Heart left ventricle (tissue), 16 donors: ENCODE results near the gene SLC7A14. TPM values are rescaled to one million over a fixed set of nuclear protein-coding genes. Genes with fewer than 3 reads are reported as not detected.
A peak's percentile ranks its signal among the peaks of the same experiment; 100 is the strongest.

Experiments
- ATAC-seq, 4 donors: fragments of 200-7000 bp; cut with Tn5 transposase; one replicate each; pipeline ENCODE4 v1.9.1; 2020 to 2022; ENCODE audit warnings: moderate library complexity in 4 of 4, mild to moderate bottlenecking in 3 of 4, moderate number of reproducible peaks in 1 of 4
- DNase-seq, 5 donors: peaks; one replicate each; pipeline ENCODE4 v3.0.0-alpha.2; 2020
- H3K27ac ChIP-seq, 12 donors: fragments of 200-600 bp; sonication (generic) in 4 of 12; one replicate each; pipeline versions ENCODE4 v1.5.0 to v1.8.0; 2016 to 2022; ENCODE audit warnings: mild to moderate bottlenecking in 2 of 12
- H3K27me3 ChIP-seq, 9 donors: fragments of 200-600 bp; sonication (generic) in 2 of 9; one replicate each; pipeline versions ENCODE4 v1.5.1 to v1.8.0; 2016 to 2022; ENCODE audit warnings: mild to moderate bottlenecking in 3 of 9
- H3K36me3 ChIP-seq, 9 donors: fragments of 200-600 bp; sonication (generic) in 2 of 9; one replicate each; pipeline versions ENCODE4 v1.5.0 to v1.8.0; 2018 to 2022; ENCODE audit warnings: mild to moderate bottlenecking in 2 of 9
- H3K4me1 ChIP-seq, 12 donors: fragments of 200-600 bp; sonication (generic) in 4 of 12; one replicate each; pipeline versions ENCODE4 v1.5.0 to v1.8.0; 2016 to 2022; ENCODE audit warnings: mild to moderate bottlenecking in 3 of 12
- H3K4me3 ChIP-seq, 12 donors: fragments of 200-600 bp; sonication (generic) in 4 of 12; one replicate each; pipeline versions ENCODE4 v1.5.0 to v1.8.0; 2017 to 2022; ENCODE audit warnings: mild to moderate bottlenecking in 9 of 12, moderate library complexity in 4 of 12
- H3K9me3 ChIP-seq, 12 donors: fragments of 200-600 bp; sonication (generic) in 4 of 12; one replicate each; pipeline versions ENCODE4 v1.5.0 to v1.8.0; 2016 to 2022; ENCODE audit warnings: mild to moderate bottlenecking in 1 of 12
- POLR2A ChIP-seq, 2 donors: fragments of 450-650 bp; IDR thresholded peaks; one replicate each; pipeline ENCODE4 v1.6.1; 2017; ENCODE audit warnings: antibody characterized with exemption in 2 of 2, mild to moderate bottlenecking in 2 of 2, moderate library complexity in 2 of 2
- WGBS, 4 donors: extraction: QIAGEN DNeasy Blood & Tissue Kit in 2 of 4; methylation state at CpG; one replicate each; pipeline versions ENCODE4 v1.1.5 to v1.1.7; 2013 to 2018; 5-methylcytosine and 5-hydroxymethylcytosine counted together
- intact Hi-C, 10 donors: fragments of 100-400 bp; cut with DNase I; formaldehyde crosslinking; loops; one replicate each; pipeline versions ENCODE4 v1.11.1 to v1.14.2; 2022
- polyA plus RNA-seq, 2 donors: library from polyadenylated mRNA; stranded (reverse); fragments of 200-250 nt; gene quantifications; one replicate each; pipeline ENCODE4 v1.2.3, GENCODE V29; 2013
- total RNA-seq, 9 donors: library from RNA; depleted of rRNA in 2 of 9; stranded (reverse); fragments of >200 nt in 2 of 9; fragmentation: NEBNext Ultra II Directional in 3 of 9; extraction: Animal tissue kit (Norgen Biotek cat#: 25700) in 3 of 9; gene quantifications; one replicate each; pipeline versions ENCODE4 v1.1.0 to v1.2.4, GENCODE V29; 2016 to 2023
- TF ChIP-seq, protein P1 (sequence below), 12 donors: fragments of 200-600 bp; sonication (generic) in 4 of 12; IDR thresholded peaks; one replicate each; pipeline versions ENCODE4 v1.5.0 to v1.8.0; 2018 to 2022; ENCODE audit warnings: antibody characterized with exemption in 12 of 12, mild to moderate bottlenecking in 5 of 12
- donor health status: ischemic (EF 13 %, LVEDD 7.1; RV severe dilation, severe dysfunction).
- donor health status: healthy with polysubstance abuse.
- donor health status: DM: no; HTN: yes; CAD: no.
- donor health status: DM: no; HTN: no; CAD: no.
- donor health status: ischemic (EF 25% LVEDD 6.9; RV normal size, moderate dysfunction).
- donor health status: ischemic (EF 25% LVEDD 5.7; RV mildly dilated, moderate dysfunction).
- donor health status: healthy.
- donor health status: DM: yes; HTN: yes; CAD: no.
- donor health status: ischemic (EF 35%, LVEDD 5.7; RV mildly dilated, moderate dysfunction).
- donor health status: nonischemic (EF 11% LVEDD 7.7; RV severe dilation, severe dysfunction).
- donor health status: DM: yes; HTN: yes; CAD: no.
- donor health status: PGD.
- donor health status: ischemic (EF 29% LVEDD 5.4; RV normal size, mild dysfunction).
- donor health status: nonischemic (EF 23%, LVEDD 6.1; RV moderate dilation, normal function).

SLC7A14 gene
- total and polyA plus RNA-seq, 11 donors: 0.02 TPM; not detected in 9

DNA sequence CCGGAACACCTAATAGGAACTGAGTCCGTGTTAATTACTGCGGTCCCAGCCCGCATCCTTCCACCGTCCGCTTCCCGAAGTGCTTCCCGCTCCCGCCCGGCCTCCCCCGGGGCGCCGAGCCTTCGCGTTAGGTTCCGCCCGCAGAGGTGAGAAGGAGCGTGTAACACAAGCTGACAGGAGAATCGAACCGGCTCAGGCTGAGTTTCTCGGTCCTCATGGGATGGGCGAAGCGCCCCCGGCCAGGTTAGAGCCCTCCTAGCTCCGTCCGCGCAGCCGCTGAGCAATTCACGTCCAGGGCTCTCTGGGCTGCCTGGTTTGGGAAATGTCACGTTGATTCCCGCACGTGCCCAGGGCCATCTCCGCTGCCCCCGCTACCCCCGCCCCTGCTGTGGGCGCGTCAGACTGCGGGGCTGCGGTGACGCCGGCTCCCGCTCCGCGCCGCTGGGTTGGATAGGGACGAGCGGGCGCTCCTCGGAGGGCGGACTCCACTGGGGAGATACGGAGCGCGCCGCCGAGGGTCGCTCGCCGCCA, 166.3 kb downstream of the SLC7A14 start:
- no peaks in the 10 kb centered on the region for H3K36me3 ChIP-seq
- H3K9me3 ChIP-seq: no peaks in the 10 kb centered on the region
- peak overlapping the region; percentile 19 to 61 (median 50) for H3K4me3 ChIP-seq
- ATAC-seq (peak in 3 of 4 donors; percentile 41 to 64 (median 60)), DNase-seq (peak in 2 of 5 donors; percentile 22 to 34)
- peaks cover 0 to 37% (median 23%) of the 10 kb centered on the region in 9 donors for H3K27me3 ChIP-seq
- intact Hi-C loops: loop anchor here in 2 of 10 donors (5.0 to 10.0 kb wide), 2 partner anchors 273 to 425 kb away; no protein-coding TSS in a partner anchor
- 4 to 6% (median 5%) methylated on average over 22 to 58 of the region's 58 CpGs for WGBS, 4 donors
- TF ChIP-seq, protein P1, sequence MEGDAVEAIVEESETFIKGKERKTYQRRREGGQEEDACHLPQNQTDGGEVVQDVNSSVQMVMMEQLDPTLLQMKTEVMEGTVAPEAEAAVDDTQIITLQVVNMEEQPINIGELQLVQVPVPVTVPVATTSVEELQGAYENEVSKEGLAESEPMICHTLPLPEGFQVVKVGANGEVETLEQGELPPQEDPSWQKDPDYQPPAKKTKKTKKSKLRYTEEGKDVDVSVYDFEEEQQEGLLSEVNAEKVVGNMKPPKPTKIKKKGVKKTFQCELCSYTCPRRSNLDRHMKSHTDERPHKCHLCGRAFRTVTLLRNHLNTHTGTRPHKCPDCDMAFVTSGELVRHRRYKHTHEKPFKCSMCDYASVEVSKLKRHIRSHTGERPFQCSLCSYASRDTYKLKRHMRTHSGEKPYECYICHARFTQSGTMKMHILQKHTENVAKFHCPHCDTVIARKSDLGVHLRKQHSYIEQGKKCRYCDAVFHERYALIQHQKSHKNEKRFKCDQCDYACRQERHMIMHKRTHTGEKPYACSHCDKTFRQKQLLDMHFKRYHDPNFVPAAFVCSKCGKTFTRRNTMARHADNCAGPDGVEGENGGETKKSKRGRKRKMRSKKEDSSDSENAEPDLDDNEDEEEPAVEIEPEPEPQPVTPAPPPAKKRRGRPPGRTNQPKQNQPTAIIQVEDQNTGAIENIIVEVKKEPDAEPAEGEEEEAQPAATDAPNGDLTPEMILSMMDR (IDR thresholded peaks at IDR 0.05): no peak
- TF ChIP-seq POLR2A (IDR thresholded peaks at IDR 0.05): no peak
- H3K4me1 ChIP-seq: peaks cover 0 to 34% (median 22%) of the 10 kb centered on the region in 12 donors
- peak overlapping the region in 11 of 12 donors; percentile 9 to 70 (median 53) for H3K27ac ChIP-seq

DNA sequence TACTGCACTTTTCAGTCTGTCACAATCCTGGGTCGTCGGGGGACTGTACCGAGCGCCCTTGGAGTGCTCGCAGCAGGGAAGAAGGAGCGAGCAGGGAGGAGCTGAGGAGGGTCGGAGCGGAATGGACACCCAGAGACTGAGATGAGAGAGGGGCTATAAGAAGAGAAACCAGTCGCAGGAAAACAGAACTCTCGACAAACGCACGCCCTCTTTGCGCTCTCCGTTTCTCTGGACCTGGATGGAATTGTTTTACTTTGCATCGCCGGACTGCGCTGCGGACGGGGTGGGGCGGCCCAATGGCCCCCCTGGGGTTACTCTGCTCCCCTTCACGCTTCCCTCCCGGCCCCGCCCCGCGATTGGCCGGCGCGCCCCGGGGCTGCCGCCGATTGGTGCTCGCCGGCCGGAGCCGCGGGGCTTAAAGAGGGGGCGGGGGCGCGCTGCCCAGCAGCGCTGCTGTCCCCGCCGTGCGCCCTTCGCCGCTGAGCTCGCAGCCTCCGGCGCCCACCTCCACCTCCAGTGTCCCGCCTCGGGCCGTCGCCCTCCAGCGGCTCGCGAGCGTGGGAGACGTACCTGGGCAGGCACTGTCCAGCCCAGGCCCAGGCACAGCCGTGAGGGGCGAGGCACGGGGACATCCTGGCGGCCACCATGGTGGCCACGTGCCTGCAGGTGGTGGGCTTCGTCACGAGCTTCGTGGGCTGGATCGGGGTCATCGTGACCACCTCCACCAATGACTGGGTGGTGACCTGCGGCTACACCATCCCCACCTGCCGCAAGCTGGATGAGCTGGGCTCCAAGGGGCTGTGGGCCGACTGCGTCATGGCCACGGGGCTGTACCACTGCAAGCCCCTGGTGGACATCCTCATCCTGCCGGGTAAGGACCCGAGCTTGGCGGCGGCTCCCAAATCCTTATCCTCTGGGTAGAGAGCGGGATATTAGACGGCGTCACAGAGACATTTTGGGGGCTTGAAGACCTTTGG, 167.2 kb downstream of the SLC7A14 start, which contains the start of gene CLDN11:
TSS of gene CLDN11 (plus strand) at position 447 of the 977 bp plus-strand sequence. CDS start at position 646, 199 bp downstream.
- ATAC-seq (peak in 3 of 4 donors; percentile 59 to 76 (median 75)), DNase-seq (peak; percentile 33 to 64 (median 45))
- H3K27me3 ChIP-seq: peaks cover 0 to 37% (median 23%) of the 10 kb centered on the region in 9 donors
- H3K9me3 ChIP-seq: no peaks in the 10 kb centered on the region
- no peaks in the 10 kb centered on the region for H3K36me3 ChIP-seq
- H3K4me1 ChIP-seq: peaks cover 0 to 34% (median 22%) of the 10 kb centered on the region in 12 donors
- peak within 1 kb of the TSS; percentile 25 to 61 (median 50) for H3K4me3 ChIP-seq
- H3K27ac ChIP-seq: peak within 1 kb of the TSS in 11 of 12 donors; percentile 9 to 70 (median 53)
- WGBS, 4 donors: 2 to 10% (median 3%) methylated on average over 31 to 79 of the region's 79 CpGs
- intact Hi-C loops: loop anchor here in 2 of 10 donors (5.0 to 10.0 kb wide), 2 partner anchors 274 to 426 kb away; no protein-coding TSS in a partner anchor
- no peak for TF ChIP-seq POLR2A (IDR thresholded peaks at IDR 0.05)
- TF ChIP-seq, protein P1 (IDR thresholded peaks at IDR 0.05): no peak

DNA sequence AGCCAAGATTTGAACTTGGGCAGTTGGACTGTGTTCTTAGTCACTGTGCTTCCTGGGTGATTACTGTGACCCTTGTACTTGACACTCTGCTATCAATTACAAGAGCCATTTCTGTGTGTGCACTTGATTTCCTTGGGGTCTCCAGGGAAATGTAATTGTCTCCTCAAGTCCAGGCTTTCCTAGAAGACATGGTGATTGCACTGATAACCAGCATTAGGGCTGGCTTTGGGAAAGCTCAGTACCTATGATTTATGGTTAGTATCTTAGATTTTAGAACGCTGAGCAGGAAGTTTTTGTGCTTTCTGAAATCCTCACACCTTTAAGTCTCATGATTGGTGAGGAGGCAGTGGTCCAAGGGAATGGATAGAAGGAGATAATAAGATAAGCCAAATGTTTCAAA, 168.8 kb downstream of the SLC7A14 start:
- 84 to 100% (median 88%) methylated on average over 1 of the region's 1 CpG for whole genome bisulfite sequencing, 4 donors
- Histone ChIP-seq H3K4me3 (no peak overlapping the region), H3K36me3 (no peaks in the 10 kb centered on the region), H3K4me1 (peaks cover 0 to 34% (median 22%) of the 10 kb centered on the region in 12 donors), H3K27ac (no peak overlapping the region), H3K27me3 (peaks cover 0 to 37% (median 23%) of the 10 kb centered on the region in 9 donors), H3K9me3 (no peaks in the 10 kb centered on the region)
- ATAC-seq (no peak), DNase-seq (no peak)
- intact Hi-C loops: loop anchor here in 3 of 10 donors (2.0 to 10.0 kb wide), 3 partner anchors 275 to 428 kb away; no protein-coding TSS in a partner anchor
- no peak for TF ChIP-seq POLR2A (IDR thresholded peaks at IDR 0.05)
- TF ChIP-seq, protein P1 (IDR thresholded peaks at IDR 0.05): no peak
